ENCODE measurements around the gene NUBP2.

The NUBP2 gene

DNA sequence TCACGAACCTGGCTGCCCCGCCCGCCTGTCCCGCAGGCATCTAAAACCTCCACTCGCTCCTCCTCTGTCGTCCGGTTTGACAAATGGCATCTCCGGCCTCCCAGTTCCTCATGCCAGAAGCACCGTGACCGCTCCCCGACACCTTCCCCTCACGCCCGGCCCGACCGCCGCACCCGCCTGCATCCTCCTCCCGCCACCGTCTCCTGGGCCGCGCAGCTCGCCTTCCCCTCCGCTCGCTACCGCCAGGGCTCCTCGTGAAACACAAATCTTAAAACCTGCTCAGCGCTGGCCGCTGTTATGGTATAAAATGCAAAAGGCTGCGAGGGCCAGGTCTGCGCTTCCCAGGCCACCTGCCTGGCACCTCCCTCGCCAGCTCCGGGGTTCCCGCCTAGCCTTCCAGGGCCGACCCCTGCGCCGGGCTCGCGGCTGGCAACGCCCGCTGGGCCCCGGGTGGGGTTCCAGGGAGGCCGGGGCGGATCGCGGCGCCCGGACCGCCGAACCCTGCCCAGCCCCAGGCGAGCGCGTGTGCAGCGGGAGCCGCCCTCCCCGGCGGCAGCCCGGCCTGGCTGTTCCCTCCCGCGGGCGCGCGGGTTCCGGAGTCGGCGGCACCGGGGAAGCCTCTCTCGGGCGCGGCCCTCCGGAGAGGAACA, 877 bp upstream of the NUBP2 start:
- Histone ChIP-seq H3K9me3 (ENCODE audit: low read length) (no peaks in the 10 kb centered on the region), H3K27ac (ENCODE audit: low read depth, low read length) (peak overlapping the region; percentile 77), H3K9ac (ENCODE audit: low read length) (peak overlapping the region; percentile 33), H3K4me1 (ENCODE audit: insufficient read depth, low read length) (peaks cover 28% of the 10 kb centered on the region), H3K27me3 (ENCODE audit: control insufficient read depth in 1 of 2, insufficient read depth in 2 of 2, low read length in 2 of 2) (no peaks in the 10 kb centered on the region), H3K36me3 (ENCODE audit: insufficient read depth, low read length) (peaks cover 24% of the 10 kb centered on the region), H3K4me3 (ENCODE audit: low read depth in 1 of 2, low read length in 2 of 2) (peak overlapping the region; percentile 65 to 70)

- peaks cover 25% of the 10 kb centered on the region for H3K4me1 ChIP-seq (ENCODE audit: insufficient read depth, low read length)
- H3K27ac ChIP-seq (ENCODE audit: low read depth, low read length): no peak overlapping the region
- H3K9ac ChIP-seq (ENCODE audit: low read length): no peak overlapping the region
- no peaks in the 10 kb centered on the region for H3K9me3 ChIP-seq (ENCODE audit: low read length)
- no peaks in the 10 kb centered on the region for H3K27me3 ChIP-seq (ENCODE audit: control insufficient read depth in 1 of 2, insufficient read depth in 2 of 2, low read length in 2 of 2)
- peaks cover 24% of the 10 kb centered on the region for H3K36me3 ChIP-seq (ENCODE audit: insufficient read depth, low read length)
- H3K4me3 ChIP-seq (ENCODE audit: low read depth in 1 of 2, low read length in 2 of 2): no peak overlapping the region
These were observed 2.5 kb downstream of the NUBP2 start for GRCh38 chr16:1784977-1785845.

GRCh38 chr16:1785846-1786170, 3.0 kb downstream of the NUBP2 start:
- Histone ChIP-seq H3K4me1 (ENCODE audit: insufficient read depth, low read length) (peaks cover 22% of the 10 kb centered on the region), H3K4me3 (ENCODE audit: low read depth in 1 of 2, low read length in 2 of 2) (no peak overlapping the region), H3K9ac (ENCODE audit: low read length) (no peak overlapping the region), H3K27me3 (ENCODE audit: control insufficient read depth in 1 of 2, insufficient read depth in 2 of 2, low read length in 2 of 2) (no peaks in the 10 kb centered on the region), H3K27ac (ENCODE audit: low read depth, low read length) (no peak overlapping the region), H3K36me3 (ENCODE audit: insufficient read depth, low read length) (peaks cover 20% of the 10 kb centered on the region), H3K9me3 (ENCODE audit: low read length) (no peaks in the 10 kb centered on the region)

- H3K27ac ChIP-seq (ENCODE audit: low read depth, low read length): no peak overlapping the region
- peaks cover 15% of the 10 kb centered on the region for H3K4me1 ChIP-seq (ENCODE audit: insufficient read depth, low read length)
- H3K9ac ChIP-seq (ENCODE audit: low read length): no peak overlapping the region
- H3K36me3 ChIP-seq (ENCODE audit: insufficient read depth, low read length): peaks cover 17% of the 10 kb centered on the region
- H3K4me3 ChIP-seq (ENCODE audit: low read depth in 1 of 2, low read length in 2 of 2): no peak overlapping the region
- no peaks in the 10 kb centered on the region for H3K27me3 ChIP-seq (ENCODE audit: control insufficient read depth in 1 of 2, insufficient read depth in 2 of 2, low read length in 2 of 2)
- H3K9me3 ChIP-seq (ENCODE audit: low read length): no peaks in the 10 kb centered on the region
These were observed 3.7 kb downstream of the NUBP2 start for GRCh38 chr16:1786242-1787055.

GRCh38 chr16:1787056-1787321, 4.2 kb downstream of the NUBP2 start:
- H3K9me3 ChIP-seq (ENCODE audit: low read length): no peaks in the 10 kb centered on the region
- H3K27ac ChIP-seq (ENCODE audit: low read depth, low read length): no peak overlapping the region
- H3K27me3 ChIP-seq (ENCODE audit: control insufficient read depth in 1 of 2, insufficient read depth in 2 of 2, low read length in 2 of 2): no peaks in the 10 kb centered on the region
- no peak overlapping the region for H3K9ac ChIP-seq (ENCODE audit: low read length)
- H3K36me3 ChIP-seq (ENCODE audit: insufficient read depth, low read length): peaks cover 17% of the 10 kb centered on the region
- no peak overlapping the region for H3K4me3 ChIP-seq (ENCODE audit: low read depth in 1 of 2, low read length in 2 of 2)
- peaks cover 13% of the 10 kb centered on the region for H3K4me1 ChIP-seq (ENCODE audit: insufficient read depth, low read length)

GRCh38 chr16:1787322-1788094, 4.7 kb downstream of the NUBP2 start:
- Histone ChIP-seq H3K4me1 (ENCODE audit: insufficient read depth, low read length) (peaks cover 13% of the 10 kb centered on the region), H3K9me3 (ENCODE audit: low read length) (no peaks in the 10 kb centered on the region), H3K27ac (ENCODE audit: low read depth, low read length) (no peak overlapping the region), H3K27me3 (ENCODE audit: control insufficient read depth in 1 of 2, insufficient read depth in 2 of 2, low read length in 2 of 2) (no peaks in the 10 kb centered on the region), H3K9ac (ENCODE audit: low read length) (no peak overlapping the region), H3K36me3 (ENCODE audit: insufficient read depth, low read length) (peaks cover 17% of the 10 kb centered on the region), H3K4me3 (ENCODE audit: low read depth in 1 of 2, low read length in 2 of 2) (no peak overlapping the region)

GRCh38 chr16:1788095-1788707, 5.4 kb downstream of the NUBP2 start:
- Histone ChIP-seq H3K4me3 (ENCODE audit: low read depth in 1 of 2, low read length in 2 of 2) (no peak overlapping the region), H3K27me3 (ENCODE audit: control insufficient read depth in 1 of 2, insufficient read depth in 2 of 2, low read length in 2 of 2) (no peaks in the 10 kb centered on the region), H3K27ac (ENCODE audit: low read depth, low read length) (no peak overlapping the region), H3K36me3 (ENCODE audit: insufficient read depth, low read length) (peaks cover 17% of the 10 kb centered on the region), H3K9me3 (ENCODE audit: low read length) (no peaks in the 10 kb centered on the region), H3K4me1 (ENCODE audit: insufficient read depth, low read length) (peaks cover 13% of the 10 kb centered on the region), H3K9ac (ENCODE audit: low read length) (no peak overlapping the region)

DNA sequence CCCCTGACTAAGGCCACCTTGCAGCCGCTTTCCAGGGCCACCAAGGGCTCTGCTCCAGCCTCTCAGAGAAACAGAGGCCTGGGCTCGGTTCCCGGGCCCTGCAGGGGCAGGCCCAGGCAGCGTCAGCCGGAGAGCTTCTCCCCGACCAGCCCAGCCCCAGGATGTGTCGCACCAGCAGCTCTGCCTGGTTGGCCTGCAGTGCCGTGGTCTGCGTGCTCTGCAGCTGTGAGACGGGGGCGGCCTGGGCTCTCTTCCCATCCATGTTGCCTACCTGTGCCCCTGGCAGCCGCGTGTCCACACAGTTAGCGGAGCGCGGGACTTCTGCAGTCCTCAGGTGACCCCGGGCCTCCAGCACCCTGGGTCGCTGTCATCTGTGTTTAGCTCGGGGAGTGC, 5.9 kb downstream of the NUBP2 start:
- H3K27me3 ChIP-seq (ENCODE audit: control insufficient read depth in 1 of 2, insufficient read depth in 2 of 2, low read length in 2 of 2): no peaks in the 10 kb centered on the region
- peaks cover 12% of the 10 kb centered on the region for H3K4me1 ChIP-seq (ENCODE audit: insufficient read depth, low read length)
- peaks cover 17% of the 10 kb centered on the region for H3K36me3 ChIP-seq (ENCODE audit: insufficient read depth, low read length)
- no peaks in the 10 kb centered on the region for H3K9me3 ChIP-seq (ENCODE audit: low read length)
- no peak overlapping the region for H3K4me3 ChIP-seq (ENCODE audit: low read depth in 1 of 2, low read length in 2 of 2)
- H3K27ac ChIP-seq (ENCODE audit: low read depth, low read length): no peak overlapping the region
- no peak overlapping the region for H3K9ac ChIP-seq (ENCODE audit: low read length)

DNA sequence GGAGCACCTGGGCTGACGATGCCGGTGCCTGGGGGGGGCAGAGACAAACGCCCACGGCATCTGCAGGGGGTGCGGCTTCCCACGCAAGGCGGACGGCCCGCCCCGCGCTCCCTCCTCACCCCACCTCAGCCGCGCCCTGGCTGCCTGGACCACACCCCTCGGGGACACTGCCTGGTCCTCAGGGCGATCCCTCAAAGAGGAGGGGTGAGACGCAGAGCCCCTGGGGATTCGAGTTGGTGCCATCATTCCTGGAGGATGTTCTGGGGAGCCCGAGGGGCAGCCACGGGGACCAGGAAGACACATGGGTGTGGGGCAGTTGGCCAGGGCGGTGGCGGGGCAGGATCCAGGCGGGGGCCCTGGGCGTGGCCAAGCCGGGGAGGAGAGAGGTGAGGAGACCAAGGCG, 6.9 kb downstream of the NUBP2 start:
- Histone ChIP-seq H3K4me3 (ENCODE audit: low read depth in 1 of 2, low read length in 2 of 2) (no peak overlapping the region), H3K27me3 (ENCODE audit: control insufficient read depth in 1 of 2, insufficient read depth in 2 of 2, low read length in 2 of 2) (no peaks in the 10 kb centered on the region), H3K9ac (ENCODE audit: low read length) (no peak overlapping the region), H3K36me3 (ENCODE audit: insufficient read depth, low read length) (peaks cover 17% of the 10 kb centered on the region), H3K4me1 (ENCODE audit: insufficient read depth, low read length) (peaks cover 5% of the 10 kb centered on the region), H3K9me3 (ENCODE audit: low read length) (no peaks in the 10 kb centered on the region), H3K27ac (ENCODE audit: low read depth, low read length) (no peak overlapping the region)

GRCh38 chr16:1790261-1790610, 7.5 kb downstream of the NUBP2 start:
- Histone ChIP-seq H3K4me3 (ENCODE audit: low read depth in 1 of 2, low read length in 2 of 2) (no peak overlapping the region), H3K36me3 (ENCODE audit: insufficient read depth, low read length) (peaks cover 17% of the 10 kb centered on the region), H3K9ac (ENCODE audit: low read length) (no peak overlapping the region), H3K27me3 (ENCODE audit: control insufficient read depth in 1 of 2, insufficient read depth in 2 of 2, low read length in 2 of 2) (no peaks in the 10 kb centered on the region), H3K4me1 (ENCODE audit: insufficient read depth, low read length) (peaks cover 3% of the 10 kb centered on the region), H3K27ac (ENCODE audit: low read depth, low read length) (no peak overlapping the region), H3K9me3 (ENCODE audit: low read length) (no peaks in the 10 kb centered on the region)
